Measurements from ENCODE around the gene NARS2.

Gene NARS2

GRCh38 chr11:78446210-78446609 lies 128.5 kb downstream of the NARS2 start:
- no peak for DNase-seq (ENCODE audit: extremely low read depth in 1 of 2, low read depth in 1 of 2)

GRCh38 chr11:78444726-78445125 lies 129.9 kb downstream of the NARS2 start:
- no peak for DNase-seq (ENCODE audit: extremely low read depth in 1 of 2, low read depth in 1 of 2)

- no peak for DNase-seq (ENCODE audit: extremely low read depth in 1 of 2, low read depth in 1 of 2)
Observed at GRCh38 chr11:78441956-78442355, 132.7 kb downstream of the NARS2 start.

GRCh38 chr11:78438298-78438975 lies 136.2 kb downstream of the NARS2 start:
- DNase-seq (ENCODE audit: extremely low read depth in 1 of 2, low read depth in 1 of 2): no peak

GRCh38 chr11:78432956-78433355 lies 141.7 kb downstream of the NARS2 start:
- DNase-seq (ENCODE audit: extremely low read depth in 1 of 2, low read depth in 1 of 2): no peak

GRCh38 chr11:78432058-78432515 lies 142.6 kb downstream of the NARS2 start:
- no peak for DNase-seq (ENCODE audit: extremely low read depth in 1 of 2, low read depth in 1 of 2)

GRCh38 chr11:78429660-78430059 lies 145.0 kb downstream of the NARS2 start:
- DNase-seq (ENCODE audit: extremely low read depth in 1 of 2, low read depth in 1 of 2): no peak

- DNase-seq (ENCODE audit: extremely low read depth in 1 of 2, low read depth in 1 of 2): no peak
Observed at GRCh38 chr11:78429209-78429608, 145.5 kb downstream of the NARS2 start.

GRCh38 chr11:78428773-78429172 lies 145.9 kb downstream of the NARS2 start:
- no peak for DNase-seq (ENCODE audit: extremely low read depth in 1 of 2, low read depth in 1 of 2)

GRCh38 chr11:78428266-78428636 lies 146.4 kb downstream of the NARS2 start:
- no peak for DNase-seq (ENCODE audit: extremely low read depth in 1 of 2, low read depth in 1 of 2)

GRCh38 chr11:78427615-78428265 lies 146.9 kb downstream of the NARS2 start:
- no peak for DNase-seq (ENCODE audit: extremely low read depth in 1 of 2, low read depth in 1 of 2)

GRCh38 chr11:78426845-78427244 lies 147.8 kb downstream of the NARS2 start:
- no peak for DNase-seq (ENCODE audit: extremely low read depth in 1 of 2, low read depth in 1 of 2)

- no peak for DNase-seq (ENCODE audit: extremely low read depth in 1 of 2, low read depth in 1 of 2)
Observed at GRCh38 chr11:78425399-78426070, 149.1 kb downstream of the NARS2 start.

GRCh38 chr11:78424334-78425270 lies 150.1 kb downstream of the NARS2 start:
- no peak for DNase-seq (ENCODE audit: extremely low read depth in 1 of 2, low read depth in 1 of 2)

GRCh38 chr11:78423241-78423640 lies 151.4 kb downstream of the NARS2 start:
- no peak for DNase-seq (ENCODE audit: extremely low read depth in 1 of 2, low read depth in 1 of 2)

- no peak for DNase-seq (ENCODE audit: extremely low read depth in 1 of 2, low read depth in 1 of 2)
Observed at GRCh38 chr11:78420796-78421209, 153.9 kb downstream of the NARS2 start.

- DNase-seq (ENCODE audit: extremely low read depth in 1 of 2, low read depth in 1 of 2): no peak
Observed at GRCh38 chr11:78420255-78420764, 154.4 kb downstream of the NARS2 start.

GRCh38 chr11:78419327-78419726 lies 155.3 kb downstream of the NARS2 start:
- no peak for DNase-seq (ENCODE audit: extremely low read depth in 1 of 2, low read depth in 1 of 2)

GRCh38 chr11:78418584-78419211 lies 156.0 kb downstream of the NARS2 start:
- no peak for DNase-seq (ENCODE audit: extremely low read depth in 1 of 2, low read depth in 1 of 2)

- DNase-seq (ENCODE audit: extremely low read depth in 1 of 2, low read depth in 1 of 2): peak; percentile 20 to 67
Observed at GRCh38 chr11:78417888-78418583, 156.6 kb downstream of the NARS2 start.
